GM10248 (cell line): ENCODE data around the gene FAM184B.

ENCODE experiments used
- CTCF ChIA-PET: fragments of 300-600 bp; sonication (Branson Sonifier 250); formaldehyde crosslinking; extraction: SDS; loops from one replicate; lab custom pipeline; 2021; ENCODE audit warnings: antibody characterized with exemption; lab: Yijun Ruan, JAX
- POLR2A ChIA-PET: fragments of 350-650 bp; sonication (Branson Sonifier 250); formaldehyde crosslinking; extraction: SDS; loops from one replicate; lab custom pipeline; 2020; ENCODE audit warnings: antibody characterized with exemption; lab: Yijun Ruan, JAX
- DNase-seq: peaks from one replicate; pipeline ENCODE4 v3.0.0; 2012; ENCODE audit errors: extremely low spot score
- CTCF ChIP-seq: IDR thresholded peaks from 2 replicates; pipeline ENCODE4 v1.5.1; 2012; ENCODE audit warnings: mild to moderate bottlenecking, low read depth; ENCODE audit errors: extremely low read depth, missing control alignments, control extremely low read depth

FAM184B gene

DNA sequence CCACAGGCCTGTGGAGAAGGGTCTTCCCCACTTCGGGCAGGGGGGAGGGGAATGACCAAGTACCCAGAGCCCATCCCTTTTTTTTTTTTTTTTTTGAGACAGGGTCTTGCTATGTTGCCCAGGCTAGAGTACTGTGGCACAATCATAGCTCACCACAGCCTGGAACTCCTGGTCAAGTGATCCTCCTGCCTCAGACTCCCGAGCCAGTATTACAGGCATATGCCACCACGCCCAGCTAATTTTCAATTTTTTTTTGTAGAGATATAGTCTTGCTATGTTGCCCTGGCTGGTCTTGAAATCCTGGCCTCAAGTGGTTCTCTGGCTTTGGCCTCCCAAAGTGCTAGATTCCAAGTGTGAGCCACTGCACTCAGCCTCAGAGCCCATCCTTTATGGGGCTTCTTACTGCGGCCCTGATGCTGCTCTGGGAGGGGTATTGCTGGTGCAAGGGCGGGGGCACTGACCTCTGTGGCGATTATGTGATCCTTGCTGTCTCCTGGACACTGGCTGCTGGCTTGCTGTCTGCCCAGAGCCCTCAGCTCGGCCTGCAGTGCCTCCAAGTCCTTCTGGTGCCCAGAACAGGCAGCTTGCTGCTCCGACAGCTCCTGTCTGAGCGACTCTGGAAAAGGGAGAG, 134.1 kb downstream of the FAM184B start:
- ChIA-PET POLR2A (no interaction called here), CTCF (interaction anchor here (0.9 kb wide), 1 partner anchor 16 kb away, joined by 3 read pairs; no protein-coding TSS in a partner anchor)
- no peak for DNase-seq
- TF ChIP-seq CTCF, result no peak

DNA sequence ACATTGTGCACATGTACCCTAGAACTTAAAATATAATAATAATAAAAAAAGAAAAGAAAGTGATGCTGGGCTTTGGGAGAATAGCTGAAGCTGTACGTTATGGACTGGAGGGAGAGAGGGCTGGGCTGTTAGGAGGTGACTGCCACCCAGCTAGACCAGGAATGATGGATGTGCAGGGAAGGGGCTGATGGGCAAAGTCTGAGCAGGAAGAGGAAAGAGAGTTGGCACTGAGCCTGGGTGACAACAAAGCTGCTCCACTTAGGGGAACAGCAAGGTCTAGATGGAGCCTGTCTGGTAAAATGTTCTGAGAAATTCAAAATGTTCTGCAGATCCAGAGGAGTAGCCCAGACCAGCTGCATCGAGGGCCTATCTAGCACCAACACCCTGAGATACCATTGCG, 134.7 kb downstream of the FAM184B start:
- TF ChIP-seq CTCF, result no peak
- CTCF ChIA-PET, result no interaction called here
- DNase-seq, result no peak
- POLR2A ChIA-PET, result no interaction called here

- no peak for TF ChIP-seq CTCF
- DNase-seq, result no peak
- ChIA-PET CTCF (interaction anchor here (1.1 to 1.9 kb wide), 2 partner anchors 64 to 93 kb away, joined by 3 to 8 read pairs; no protein-coding TSS in a partner anchor), POLR2A (no interaction called here)
Observed at GRCh38 chr4:17642398-17642783, 139.0 kb downstream of the FAM184B start.

GRCh38 chr4:17639136-17639535, 142.3 kb downstream of the FAM184B start:
- ChIA-PET CTCF (interaction anchor here (3.1 kb wide), 1 partner anchor 90 kb away, joined by 17 read pairs; no protein-coding TSS in a partner anchor), POLR2A (interaction anchor here (0.9 kb wide), 1 partner anchor 24 kb away, joined by 3 read pairs; no protein-coding TSS in a partner anchor)
- DNase-seq, result no peak
- no peak for TF ChIP-seq CTCF

DNA sequence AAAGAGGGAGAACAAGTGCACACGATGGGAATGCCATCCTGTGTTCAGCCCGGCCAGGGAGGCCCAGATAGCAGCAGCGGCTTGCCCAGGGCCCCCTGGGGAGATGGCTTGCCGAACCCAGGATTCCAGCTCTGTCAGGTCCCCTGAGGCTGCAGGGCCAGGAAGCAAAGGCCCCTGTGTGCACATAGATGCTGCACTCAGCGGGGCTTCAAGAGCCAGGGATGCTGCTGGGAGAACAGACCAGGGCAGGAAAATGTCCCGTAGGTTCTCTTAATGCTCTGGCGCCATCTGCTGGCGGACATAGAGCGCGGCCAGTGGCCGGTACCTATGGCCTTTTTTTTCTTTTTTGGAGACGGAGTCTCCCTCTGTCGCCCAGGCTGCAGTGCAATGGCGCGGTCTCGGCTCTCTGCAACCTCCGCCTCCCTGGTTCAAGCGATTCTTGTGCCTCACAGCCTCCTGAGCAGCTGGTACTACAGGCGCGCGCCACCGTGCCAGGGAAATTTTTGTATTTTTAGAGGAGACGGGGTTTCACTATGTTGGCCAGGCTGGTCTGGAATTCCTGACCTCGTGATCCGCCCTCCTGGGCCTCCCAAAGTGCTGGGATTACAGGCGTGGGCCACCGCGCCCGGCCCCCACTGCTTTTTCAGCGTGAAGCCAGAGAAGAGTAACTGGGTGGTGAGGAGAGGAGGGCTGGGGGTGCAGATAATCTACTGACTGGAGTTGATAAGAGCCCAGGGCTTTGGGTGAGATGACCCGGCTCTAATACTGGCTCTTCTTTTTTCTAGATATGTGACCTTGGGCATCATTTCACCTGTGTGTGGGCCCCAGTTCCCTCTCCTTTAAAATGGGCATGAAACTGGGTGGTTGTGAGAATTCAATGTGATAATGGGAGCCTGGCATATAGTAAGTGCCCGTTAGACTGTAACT, 144.5 kb downstream of the FAM184B start:
- DNase-seq, result peak; percentile 85
- CTCF ChIA-PET, result interaction anchor here (0.8 to 4.0 kb wide), 20 partner anchors 9 to 956 kb away, joined by 3 to 40 read pairs (median 4); partner anchors contain the start of gene MED28
- TF ChIP-seq CTCF, result peak; percentile 90
- POLR2A ChIA-PET, result no interaction called here

- ChIA-PET POLR2A (no interaction called here), CTCF (interaction anchor here (0.5 to 4.0 kb wide), 15 partner anchors 9 to 956 kb away, joined by 3 to 40 read pairs (median 4); no protein-coding TSS in a partner anchor)
- DNase-seq, result no peak
- TF ChIP-seq CTCF, result no peak
Observed at GRCh38 chr4:17636341-17636695, 145.1 kb downstream of the FAM184B start.
